Endothelial cell of umbilical vein (primary cell): ENCODE data around the gene MSH6. TPM values are rescaled to one million over a fixed set of nuclear protein-coding genes. Genes with fewer than 3 reads are reported as not detected.

Experiments used
- BruUV-seq: library from RNA; stranded (reverse); fragments of 400-500 nt; replicated peaks from 2 replicates; lab custom pipeline; 2021; lab: Mats Ljungman, UMichigan
- CTCF ChIA-PET: fragments of 300-600, 350-600 bp; sonication (Branson Sonifier 250); formaldehyde crosslinking; loops from one replicate; lab custom pipeline; 2021; ENCODE audit warnings: antibody characterized with exemption, inconsistent platforms; lab: Charles Lee
- POLR2A ChIA-PET: fragments of 300-600, 350-600 bp; sonication (Branson Sonifier 250); formaldehyde crosslinking; loops from one replicate; lab custom pipeline; 2021; ENCODE audit warnings: antibody characterized with exemption, inconsistent platforms; lab: Charles Lee
- DNase-seq: peaks from one replicate; pipeline ENCODE4 v3.0.0-alpha.2; 2011; ENCODE audit warnings: low read depth, low spot score
- FAIRE-seq: peaks from 2 replicates; lab custom pipeline; 2011; peaks lifted over from hg19 to GRCh38; lab: Jason Lieb, UNC
- H2AFZ ChIP-seq: 2 replicates; pipeline ENCODE4 v1.6.0; 2012; ENCODE audit warnings: low read depth, low read length, control low read depth, inconsistent platforms
- H3K27ac ChIP-seq: 2 replicates; pipeline ENCODE4 v1.5.1; 2011; ENCODE audit warnings: low read depth, mild to moderate bottlenecking, control low read depth, low read length, moderate library complexity; ENCODE audit not compliant: insufficient read depth
- H3K27me3 ChIP-seq, 2 experiments: 2 replicates each; pipeline versions ENCODE4 v1.6.0 to v1.6.1; 2011; ENCODE audit warnings: low read length in 2 of 2, mixed read lengths in 1 of 2; ENCODE audit not compliant: control insufficient read depth in 2 of 2, insufficient read depth in 2 of 2
- H3K36me3 ChIP-seq, 2 experiments: 2 replicates in 1 of 2; 3 replicates in 1 of 2; pipeline ENCODE4 v1.5.1; 2011; ENCODE audit warnings: low read length in 2 of 2, mild to moderate bottlenecking in 1 of 2, moderate library complexity in 1 of 2; ENCODE audit not compliant: control insufficient read depth in 2 of 2, insufficient read depth in 2 of 2; ENCODE audit errors: extremely low read depth in 1 of 2
- H3K4me1 ChIP-seq: 3 replicates; pipeline ENCODE4 v1.5.1; 2011; ENCODE audit warnings: mild to moderate bottlenecking, low read length; ENCODE audit not compliant: control insufficient read depth, insufficient read depth; ENCODE audit errors: extremely low read depth
- H3K4me2 ChIP-seq: 2 replicates; pipeline ENCODE4 v1.6.1; 2011; ENCODE audit warnings: low read length, control low read depth, mixed read lengths; ENCODE audit not compliant: insufficient read depth
- H3K4me3 ChIP-seq, 3 experiments: fragments of 200-600 bp in 1 of 3; sonication (generic), shearing (Covaris generic) in 1 of 3; replicated peaks in 1 of 3; 2 replicates each; pipeline ENCODE4 v1.5.1; 2011 to 2016; ENCODE audit warnings: control low read depth in 3 of 3, low read length in 3 of 3, mild to moderate bottlenecking in 2 of 3, inconsistent platforms in 1 of 3, low read depth in 1 of 3, moderate library complexity in 1 of 3; ENCODE audit not compliant: insufficient read depth in 1 of 3
- H3K79me2 ChIP-seq: 2 replicates; pipeline ENCODE4 v1.6.0; 2012; ENCODE audit warnings: low read length, inconsistent platforms; ENCODE audit not compliant: control insufficient read depth, insufficient read depth
- H3K9ac ChIP-seq: replicated peaks from 2 replicates; pipeline ENCODE3; 2011; ENCODE audit warnings: low read length, control low read depth; ENCODE audit not compliant: insufficient read depth; ENCODE audit errors: extremely low read depth
- H3K9me1 ChIP-seq: replicated peaks from 3 replicates; pipeline ENCODE4 v1.6.0; 2011; ENCODE audit warnings: mild to moderate bottlenecking, low read length; ENCODE audit not compliant: control insufficient read depth, insufficient read depth; ENCODE audit errors: extremely low read depth
- H3K9me3 ChIP-seq: replicated peaks from 2 replicates; pipeline ENCODE4 v1.5.1; 2012; ENCODE audit warnings: low read length, inconsistent platforms; ENCODE audit not compliant: control insufficient read depth, insufficient read depth
- H4K20me1 ChIP-seq: replicated peaks from 2 replicates; pipeline ENCODE3; 2011; ENCODE audit warnings: mild to moderate bottlenecking, low read length; ENCODE audit not compliant: control insufficient read depth, insufficient read depth; ENCODE audit errors: extremely low read depth
- EZH2 ChIP-seq: IDR thresholded peaks from 2 replicates; pipeline ENCODE4 v1.6.1; 2012; ENCODE audit warnings: borderline replicate concordance, low read depth, mild to moderate bottlenecking, moderate library complexity, low read length, inconsistent platforms; ENCODE audit not compliant: severe bottlenecking
- FOS ChIP-seq: IDR thresholded peaks from 2 replicates; pipeline ENCODE4 v1.6.1; 2011; ENCODE audit warnings: mild to moderate bottlenecking, low read length, moderate library complexity, borderline replicate concordance; ENCODE audit not compliant: insufficient read depth
- MYC ChIP-seq: IDR thresholded peaks from one replicate; pipeline ENCODE4 v1.6.1; 2011; ENCODE audit warnings: mild to moderate bottlenecking, low read depth, low read length
- POLR2A ChIP-seq: IDR thresholded peaks from 2 replicates; pipeline ENCODE4 v1.6.1; 2012; ENCODE audit warnings: low read depth, mild to moderate bottlenecking, control low read depth, low read length
- POLR2AphosphoS5 ChIP-seq: IDR thresholded peaks from 2 replicates; pipeline ENCODE4 v1.6.1; 2012; ENCODE audit warnings: low read depth, mild to moderate bottlenecking, control low read depth, low read length, moderate library complexity; ENCODE audit not compliant: insufficient read depth
- dilution Hi-C: fragments of 300-500 bp; cut with MboI; formaldehyde crosslinking; loops from one replicate; pipeline ENCODE4 v1.15.0; 2019; ENCODE audit warnings: low sequenced_read_pairs; ENCODE audit not compliant: extremely low pct_ligation_motif_present
- intact Hi-C: fragments of 100-400 bp; cut with micrococcal nuclease; formaldehyde crosslinking; loops from one replicate; pipeline ENCODE4 v1.10.0; 2022
- polyA plus RNA-seq, 4 experiments: library from polyadenylated mRNA; depleted of rRNA in 3 of 4; stranded (reverse) in 3 of 4; unstranded in 1 of 4; fragments of >200 nt; gene quantifications; 2 replicates each; pipeline versions ENCODE4 v1.2.1 to v1.2.3, GENCODE V29; 2011 to 2012; ENCODE audit warnings: missing spikeins in 1 of 4
- total RNA-seq: library from RNA; stranded (reverse); gene quantifications from 2 replicates; pipeline ENCODE4 v1.2.3, GENCODE V29; 2021
- TF ChIP-seq, protein P1 (sequence below): IDR thresholded peaks from 2 replicates; pipeline ENCODE4 v1.6.1; 2011; ENCODE audit not compliant: insufficient read depth, insufficient read length
- TF ChIP-seq, protein P2 (sequence below), 2 donors: IDR thresholded peaks; 1 replicate in 1 of 2; 2 replicates in 1 of 2; pipeline ENCODE4 v1.5.1; 2011; ENCODE audit warnings: low read length in 2 of 2, mild to moderate bottlenecking in 2 of 2, moderate library complexity in 2 of 2, control low read depth in 1 of 2, inconsistent platforms in 1 of 2, low read depth in 1 of 2; ENCODE audit not compliant: insufficient read depth in 1 of 2; ENCODE audit errors: extremely low read depth in 1 of 2

MSH6 gene
- total and polyA plus RNA-seq, 2 donors (not counting 3 experiments of a cell fraction or from before 2014, with no cell fraction given): 11.9 to 74.0 TPM

DNA sequence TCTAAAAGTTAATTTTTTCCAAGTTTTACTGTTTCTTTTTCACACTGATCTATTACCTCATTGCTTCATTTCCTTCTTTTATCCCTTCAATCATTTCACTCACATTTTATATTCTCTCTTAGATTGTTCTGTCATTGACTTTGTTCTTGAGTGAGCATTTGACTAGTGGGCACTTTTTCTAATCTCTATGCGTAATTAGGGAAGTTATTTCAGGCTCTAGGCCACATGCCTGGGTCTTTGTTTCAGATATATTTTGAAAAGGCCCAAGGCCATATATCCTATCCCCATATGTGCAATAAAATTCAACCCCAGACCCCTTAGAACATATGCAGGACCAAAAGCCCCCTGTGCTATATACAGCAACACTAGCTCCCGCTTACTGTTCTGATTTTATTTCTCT is 61.2 kb downstream of the MSH6 start:
- Histone ChIP-seq H3K27me3 (no peaks in the 10 kb centered on the region), H4K20me1 (no peaks in the 10 kb centered on the region), H3K36me3 (peaks cover 0 to 4% of the 10 kb centered on the region in 2 experiments), H3K9ac (no peak overlapping the region), H3K4me1 (no peaks in the 10 kb centered on the region), H3K4me2 (no peak overlapping the region), H3K79me2 (peaks cover 79% of the 10 kb centered on the region), H3K4me3 (no peak overlapping the region), H3K9me3 (no peaks in the 10 kb centered on the region), H3K27ac (no peak overlapping the region), H3K9me1 (no peaks in the 10 kb centered on the region), H2AFZ (no peak overlapping the region)
- POLR2A ChIA-PET: no interaction called here
- CTCF ChIA-PET: no interaction called here
- no TSS peak for BruUV-seq
- intact Hi-C loops: no loop called here
- DNase-seq (no peak), FAIRE-seq (no peak)
- dilution Hi-C loops: no loop called here
- TF ChIP-seq FOS (no peak), EZH2 (no peak), POLR2A (no peak), POLR2AphosphoS5 (no peak), MYC (no peak)
- TF ChIP-seq, protein P1, sequence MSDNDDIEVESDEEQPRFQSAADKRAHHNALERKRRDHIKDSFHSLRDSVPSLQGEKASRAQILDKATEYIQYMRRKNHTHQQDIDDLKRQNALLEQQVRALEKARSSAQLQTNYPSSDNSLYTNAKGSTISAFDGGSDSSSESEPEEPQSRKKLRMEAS: no peak
- TF ChIP-seq, protein P2, sequence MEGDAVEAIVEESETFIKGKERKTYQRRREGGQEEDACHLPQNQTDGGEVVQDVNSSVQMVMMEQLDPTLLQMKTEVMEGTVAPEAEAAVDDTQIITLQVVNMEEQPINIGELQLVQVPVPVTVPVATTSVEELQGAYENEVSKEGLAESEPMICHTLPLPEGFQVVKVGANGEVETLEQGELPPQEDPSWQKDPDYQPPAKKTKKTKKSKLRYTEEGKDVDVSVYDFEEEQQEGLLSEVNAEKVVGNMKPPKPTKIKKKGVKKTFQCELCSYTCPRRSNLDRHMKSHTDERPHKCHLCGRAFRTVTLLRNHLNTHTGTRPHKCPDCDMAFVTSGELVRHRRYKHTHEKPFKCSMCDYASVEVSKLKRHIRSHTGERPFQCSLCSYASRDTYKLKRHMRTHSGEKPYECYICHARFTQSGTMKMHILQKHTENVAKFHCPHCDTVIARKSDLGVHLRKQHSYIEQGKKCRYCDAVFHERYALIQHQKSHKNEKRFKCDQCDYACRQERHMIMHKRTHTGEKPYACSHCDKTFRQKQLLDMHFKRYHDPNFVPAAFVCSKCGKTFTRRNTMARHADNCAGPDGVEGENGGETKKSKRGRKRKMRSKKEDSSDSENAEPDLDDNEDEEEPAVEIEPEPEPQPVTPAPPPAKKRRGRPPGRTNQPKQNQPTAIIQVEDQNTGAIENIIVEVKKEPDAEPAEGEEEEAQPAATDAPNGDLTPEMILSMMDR (IDR thresholded peaks at IDR 0.05; ENCODE audit: extremely low read depth in 1 of 2, insufficient read depth in 1 of 2, low read depth in 1 of 2, low read length in 2 of 2): no peak
